SK-MEL-5 (cell line): Measurements from ENCODE around the gene MS4A13. TPM values are rescaled to one million over a fixed set of nuclear protein-coding genes. Genes with fewer than 3 reads are reported as not detected.
"Not testable (repeated sequence)": the region's sequence is repeated elsewhere in the genome, so short reads cannot be mapped to it uniquely, and the experiment has no call there.

ENCODE experiments used
- DNase-seq: peaks from one replicate; pipeline ENCODE4 v3.0.0-alpha.2; 2016; ENCODE audit warnings: low read depth, low spot score
- in situ Hi-C: cut with HindIII; loops from 2 replicates; pipeline ENCODE4 v1.10.0; 2016; ENCODE audit warnings: low sequenced_read_pairs, high pct_unique_total_duplicates, low pct_unique_long_range_greater_than_20kb
- total RNA-seq: library from RNA; depleted of rRNA; stranded (reverse); fragments of >200 nt; shearing (Covaris generic); gene quantifications from 2 replicates; pipeline ENCODE4 v1.2.3, GENCODE V29; 2014; rRNA removed

The MS4A13 gene
- total RNA-seq, 1 experiment from 2014 or later = not detected

GRCh38 chr11:60513496-60514460 is 1.4 kb upstream of the MS4A13 start:
- DNase-seq = no peak
- in situ Hi-C loops = no loop called here

GRCh38 chr11:60528465-60528864 is 13.3 kb downstream of the MS4A13 start:
- no peak for DNase-seq
- in situ Hi-C loops = no loop called here

GRCh38 chr11:60528934-60529333 is 13.7 kb downstream of the MS4A13 start:
- DNase-seq = no peak
- in situ Hi-C loops = no loop called here

- in situ Hi-C loops = no loop called here
- DNase-seq = no peak
Observed at GRCh38 chr11:60530454-60531100, 15.4 kb downstream of the MS4A13 start.

DNA sequence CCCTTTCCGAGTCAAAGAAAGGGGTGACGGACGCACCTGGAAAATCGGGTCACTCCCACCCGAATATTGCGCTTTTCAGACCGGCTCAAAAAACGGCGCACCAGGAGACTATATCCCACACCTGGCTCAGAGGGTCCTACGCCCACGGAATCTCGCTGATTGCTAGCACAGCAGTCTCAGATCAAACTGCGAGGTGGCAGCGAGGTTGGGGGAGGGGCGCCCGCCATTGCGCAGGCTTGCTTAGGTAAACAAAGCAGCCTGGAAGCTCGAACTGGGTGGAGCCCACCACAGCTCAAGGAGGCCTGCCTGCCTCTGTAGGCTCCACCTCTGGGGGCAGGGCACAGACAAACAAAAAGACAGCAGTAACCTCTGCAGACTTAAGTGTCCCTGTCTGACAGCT is 17.2 kb downstream of the MS4A13 start:
- DNase-seq, in situ Hi-C loops: not testable (repeated sequence)

- in situ Hi-C loops, DNase-seq: not testable (repeated sequence)
Observed at GRCh38 chr11:60538627-60539026, 23.4 kb downstream of the MS4A13 start.

DNA sequence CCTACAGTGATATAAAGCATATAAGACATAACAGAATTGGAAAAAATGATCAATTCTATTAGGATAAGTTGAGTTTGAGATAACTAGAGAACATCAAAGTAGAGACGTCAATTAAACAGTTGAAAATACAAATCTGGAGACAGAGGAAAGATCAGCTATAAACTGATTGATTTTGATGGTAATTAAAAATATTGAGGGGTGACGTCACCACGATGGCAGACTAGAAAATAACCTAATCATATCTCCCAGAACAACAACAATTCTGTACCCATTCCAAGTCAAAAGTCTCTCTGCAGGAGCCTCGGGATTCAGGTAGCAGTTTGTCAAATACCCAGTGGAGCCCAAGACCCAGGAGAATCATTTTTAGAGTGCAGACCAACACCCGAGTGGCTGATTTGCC is 28.9 kb downstream of the MS4A13 start:
- DNase-seq = no peak
- in situ Hi-C loops = no loop called here

DNA sequence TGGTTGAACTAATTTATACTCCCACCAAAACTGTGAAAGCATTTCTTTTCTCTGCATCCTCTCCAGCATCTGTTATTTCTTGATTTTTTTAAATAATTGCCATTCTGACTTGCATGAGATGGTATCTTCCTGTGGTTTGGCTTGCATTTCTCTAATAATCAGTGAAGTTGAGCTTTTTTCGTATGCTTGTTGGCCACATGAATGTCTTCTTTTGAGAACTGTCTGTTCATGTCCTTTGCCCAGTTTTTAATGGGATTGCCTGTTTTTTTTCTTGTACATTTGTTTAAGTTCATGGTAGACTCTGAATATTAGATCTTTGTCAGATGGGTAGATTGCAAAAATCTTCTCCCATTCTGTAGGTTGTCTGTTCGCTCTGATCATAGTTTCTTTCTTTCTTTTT is 46.1 kb downstream of the MS4A13 start:
- no peak for DNase-seq
- in situ Hi-C loops = no loop called here

GRCh38 chr11:60563553-60564235 is 48.5 kb downstream of the MS4A13 start:
- in situ Hi-C loops = no loop called here
- peak; percentile 92 for DNase-seq

- no peak for DNase-seq
- in situ Hi-C loops = no loop called here
Observed at GRCh38 chr11:60566776-60567175, 51.6 kb downstream of the MS4A13 start.

- in situ Hi-C loops = no loop called here
- no peak for DNase-seq
Observed at GRCh38 chr11:60570970-60571369, 55.8 kb downstream of the MS4A13 start.

DNA sequence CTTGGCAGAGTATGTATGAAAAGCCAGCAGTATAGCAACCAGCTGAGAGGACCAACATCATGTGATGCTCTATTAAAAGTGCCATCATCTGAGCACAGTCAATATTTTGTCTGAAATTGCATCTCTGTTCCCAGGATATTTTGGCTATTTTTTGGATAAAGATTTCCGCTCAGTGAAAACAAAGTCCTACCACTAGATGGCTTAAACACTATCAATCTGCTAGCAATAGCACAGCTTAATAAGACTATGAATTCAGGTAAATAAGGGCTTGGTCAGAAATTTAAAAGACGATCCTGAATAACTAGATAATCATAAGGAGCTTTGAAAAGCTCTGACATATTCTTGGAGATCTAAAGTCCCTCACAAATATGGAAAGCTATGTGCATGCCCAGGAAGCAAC is 74.4 kb downstream of the MS4A13 start:
- DNase-seq = peak; percentile 49
- in situ Hi-C loops = no loop called here

Other genes starting within 250 kb of the MS4A13 start
- not detected in 2 replicates for gene MS4A4A, start 234.7 kb upstream of the MS4A13 start, total RNA-seq
- gene MS4A6E, start 188.1 kb upstream of the MS4A13 start, total RNA-seq = not detected in 2 replicates
- gene MS4A7, start 136.9 kb upstream of the MS4A13 start, total RNA-seq = not detected in 2 replicates
- gene MS4A14, start 118.9 kb upstream of the MS4A13 start, total RNA-seq = not detected in 2 replicates
- gene MS4A5, start 85.8 kb upstream of the MS4A13 start, total RNA-seq = not detected in 2 replicates
- not detected in 2 replicates for gene MS4A1, start 59.5 kb upstream of the MS4A13 start, total RNA-seq
- gene MS4A12, start 22.6 kb upstream of the MS4A13 start, total RNA-seq = not detected in 2 replicates
- not detected in 2 replicates for gene MS4A8, start 184.2 kb downstream of the MS4A13 start, total RNA-seq
- not detected in 2 replicates for gene MS4A18, start 209.3 kb downstream of the MS4A13 start, total RNA-seq
- gene MS4A15, start 241.5 kb downstream of the MS4A13 start, total RNA-seq = not detected in 2 replicates